Measurements from ENCODE around the gene FCGR2B. TPM values are rescaled to one million over a fixed set of nuclear protein-coding genes. Genes with fewer than 3 reads are reported as not detected.

The FCGR2B gene
- total and polyA plus RNA-seq, 2 donors (not counting 3 experiments of a cell fraction or from before 2014, with no cell fraction given), result not detected

GRCh38 chr1:161727256-161727924 lies 64.4 kb downstream of the FCGR2B start:
- no peaks in the 10 kb centered on the region for H4K20me1 ChIP-seq (replicated peaks; ENCODE audit: control insufficient read depth, extremely low read depth, insufficient read depth, low read length)
- TF ChIP-seq JUN (IDR thresholded peaks at IDR 0.05; ENCODE audit: borderline replicate concordance, insufficient read depth, insufficient read length, low read depth) (no peak), MAX (IDR thresholded peaks at IDR 0.05; ENCODE audit: insufficient read depth, insufficient read length) (no peak), POLR2AphosphoS5 (IDR thresholded peaks at IDR 0.05; ENCODE audit: insufficient read depth, low read depth, low read length) (no peak)
- peak overlapping the region; percentile 45 for H3K4me2 ChIP-seq (ENCODE audit: insufficient read depth, low read length)
- FAIRE-seq, result peak; percentile 12
- TSS peak; percentile 76 for BruUV-seq (replicated peaks)
- no peak for DNase-seq (ENCODE audit: low read depth, low spot score)
- ChIA-PET CTCF (interaction anchor here (0.6 to 1.7 kb wide), 9 partner anchors 9 to 310 kb away, joined by 3 to 16 read pairs (median 4); partner anchors contain the start of gene DUSP12), POLR2A (no interaction called here)
- H3K9me3 ChIP-seq (replicated peaks; ENCODE audit: control insufficient read depth, insufficient read depth, low read length), result no peaks in the 10 kb centered on the region
- no peaks in the 10 kb centered on the region for H3K27me3 ChIP-seq (ENCODE audit: control insufficient read depth in 2 of 2, insufficient read depth in 2 of 2, low read length in 2 of 2)
- H3K9ac ChIP-seq (replicated peaks; ENCODE audit: extremely low read depth, insufficient read depth, low read length), result peak overlapping the region; percentile 56
- H3K4me1 ChIP-seq (ENCODE audit: control insufficient read depth, extremely low read depth, insufficient read depth, low read length), result peaks cover 26% of the 10 kb centered on the region
- H3K4me3 ChIP-seq (replicated peaks in 1 of 3; ENCODE audit: insufficient read depth in 1 of 3, low read depth in 1 of 3, low read length in 3 of 3), result peak overlapping the region; percentile 24 to 55 (median 28)
- H3K79me2 ChIP-seq (ENCODE audit: control insufficient read depth, insufficient read depth, low read length), result no peaks in the 10 kb centered on the region
- H2AFZ ChIP-seq (ENCODE audit: low read depth, low read length), result peak overlapping the region; percentile 80
- H3K9me1 ChIP-seq (replicated peaks; ENCODE audit: control insufficient read depth, extremely low read depth, insufficient read depth, low read length), result no peaks in the 10 kb centered on the region
- H3K36me3 ChIP-seq (ENCODE audit: control insufficient read depth in 2 of 2, extremely low read depth in 1 of 2, insufficient read depth in 2 of 2, low read length in 2 of 2), result no peaks in the 10 kb centered on the region
- intact Hi-C loops (cut with micrococcal nuclease) (loop anchor here (5.0 kb wide), 1 partner anchor 195 kb away; no protein-coding TSS in a partner anchor), dilution Hi-C loops (cut with MboI; ENCODE audit: extremely low pct_ligation_motif_present, low sequenced_read_pairs) (no loop called here)
- peak overlapping the region; percentile 43 for H3K27ac ChIP-seq (ENCODE audit: insufficient read depth, low read depth, low read length)

Small RNA genes lying within 50 kb of the gene (small RNA-seq; reads per million reads assigned to genes)
- not detected for gene RF00019 (ENCODE audit: insufficient read depth, insufficient read length, low read depth, low replicate concordance)

Other genes starting within 250 kb of the FCGR2B start
- not detected in 2 replicates for gene FCGR2A, start 157.7 kb upstream of the FCGR2B start, total RNA-seq
- gene FCGR2A, start 157.7 kb upstream of the FCGR2B start, polyA plus RNA-seq, result not detected in 2 replicates
- 0.13 TPM in 1 of 2 replicates, not detected in the other for gene HSPA6, start 138.6 kb upstream of the FCGR2B start, total RNA-seq
- 0.03 and 0.10 TPM in 2 replicates for gene HSPA6, start 138.6 kb upstream of the FCGR2B start, polyA plus RNA-seq
- not detected in 2 replicates for gene FCGR3A, start 113.3 kb upstream of the FCGR2B start, total RNA-seq
- gene FCGR3A, start 113.3 kb upstream of the FCGR2B start, polyA plus RNA-seq, result not detected in 2 replicates
- not detected in 2 replicates for gene FCGR3B, start 32.0 kb upstream of the FCGR2B start, total RNA-seq
- not detected in 2 replicates for gene FCGR3B, start 32.0 kb upstream of the FCGR2B start, polyA plus RNA-seq
- not detected in 2 replicates for gene FCRLA, start 44.1 kb downstream of the FCGR2B start, total RNA-seq
- gene FCRLA, start 44.1 kb downstream of the FCGR2B start, polyA plus RNA-seq, result not detected in 2 replicates
- 0.62 and 0.90 TPM in 2 replicates for gene FCRLB, start 58.4 kb downstream of the FCGR2B start, total RNA-seq
- 0.62 and 0.99 TPM in 2 replicates for gene FCRLB, start 58.4 kb downstream of the FCGR2B start, polyA plus RNA-seq
- 26.8 and 28.3 TPM in 2 replicates for gene DUSP12, start 86.6 kb downstream of the FCGR2B start, total RNA-seq
- gene DUSP12, start 86.6 kb downstream of the FCGR2B start, polyA plus RNA-seq, result 25.7 and 31.6 TPM in 2 replicates
- 38.8 and 40.3 TPM in 2 replicates for gene ATF6, start 103.2 kb downstream of the FCGR2B start, total RNA-seq
- gene ATF6, start 103.2 kb downstream of the FCGR2B start, polyA plus RNA-seq, result 22.8 and 24.9 TPM in 2 replicates

Data from endothelial cell of umbilical vein (primary cell).